Neuronal stem cell (in vitro differentiated cells): ENCODE results near the gene CREB5.

Experiments
- DNase-seq: peaks from one replicate; pipeline ENCODE4 v3.0.0-alpha.2; 2013; ENCODE audit warnings: low spot score
- H2AFZ ChIP-seq: one replicate; pipeline ENCODE4 v1.6.1; 2013; ENCODE audit warnings: mild to moderate bottlenecking, low read length, inconsistent platforms
- H2AK5ac ChIP-seq: 2 replicates; pipeline ENCODE4 v1.6.1; 2013; ENCODE audit warnings: low read depth, mild to moderate bottlenecking, inconsistent platforms, low read length, moderate library complexity, mixed read lengths
- H2BK120ac ChIP-seq: 2 replicates; pipeline ENCODE4 v1.6.1; 2013; ENCODE audit warnings: low read depth, mild to moderate bottlenecking, inconsistent platforms, low read length, moderate library complexity, mixed read lengths
- H2BK12ac ChIP-seq: one replicate; pipeline ENCODE4 v1.6.1; 2013; ENCODE audit warnings: low read length, inconsistent platforms
- H2BK15ac ChIP-seq: 2 replicates; pipeline ENCODE4 v1.6.1; 2013; ENCODE audit warnings: mild to moderate bottlenecking, low read length, inconsistent platforms, mixed read lengths
- H2BK5ac ChIP-seq: one replicate; pipeline ENCODE4 v1.6.1; 2013; ENCODE audit warnings: inconsistent platforms, mild to moderate bottlenecking, low read length, moderate library complexity
- H3K14ac ChIP-seq: one replicate; pipeline ENCODE4 v1.6.1; 2013; ENCODE audit warnings: low read length, inconsistent platforms
- H3K18ac ChIP-seq: 2 replicates; pipeline ENCODE4 v1.6.1; 2013; ENCODE audit warnings: low read length, inconsistent platforms
- H3K23ac ChIP-seq: 2 replicates; pipeline ENCODE4 v1.6.1; 2013; ENCODE audit warnings: low read depth, mild to moderate bottlenecking, mixed read lengths, low read length, inconsistent platforms; ENCODE audit not compliant: poor library complexity
- H3K27ac ChIP-seq: replicated peaks from 3 replicates; pipeline ENCODE4 v1.5.1; 2013; ENCODE audit warnings: low read length, inconsistent platforms
- H3K27me3 ChIP-seq, 3 experiments: 2 replicates each; pipeline ENCODE4 v1.6.1; 2013; ENCODE audit warnings: low read length in 3 of 3, mild to moderate bottlenecking in 2 of 3, inconsistent platforms in 1 of 3, low read depth in 1 of 3, mixed read lengths in 1 of 3, moderate library complexity in 1 of 3; ENCODE audit not compliant: control insufficient read depth in 3 of 3, insufficient read depth in 3 of 3
- H3K36me3 ChIP-seq, 2 donors: replicated peaks in 1 of 2; 2 replicates each; pipeline ENCODE4 v1.6.1; 2013; ENCODE audit warnings: low read length in 2 of 2; ENCODE audit not compliant: control insufficient read depth in 2 of 2, insufficient read depth in 2 of 2
- H3K4ac ChIP-seq: 2 replicates; pipeline ENCODE4 v1.6.1; 2013; ENCODE audit warnings: inconsistent platforms, mild to moderate bottlenecking, low read length, moderate library complexity
- H3K4me1 ChIP-seq, 2 donors: 1 replicate in 1 of 2; 2 replicates in 1 of 2; pipeline ENCODE4 v1.6.1; 2013; ENCODE audit warnings: low read length in 2 of 2, low read depth in 1 of 2; ENCODE audit not compliant: control insufficient read depth in 2 of 2, insufficient read depth in 1 of 2
- H3K4me2 ChIP-seq: one replicate; pipeline ENCODE4 v1.6.1; 2013; ENCODE audit warnings: mild to moderate bottlenecking, low read length, inconsistent platforms; ENCODE audit not compliant: insufficient read depth, poor library complexity, severe bottlenecking
- H3K4me3 ChIP-seq, 2 donors: 2 replicates each; pipeline ENCODE4 v1.5.1; 2013; ENCODE audit warnings: low read length in 2 of 2, mild to moderate bottlenecking in 2 of 2, inconsistent platforms in 1 of 2, moderate library complexity in 1 of 2
- H3K79me1 ChIP-seq: one replicate; pipeline ENCODE4 v1.6.1; 2013; ENCODE audit warnings: low read depth, mild to moderate bottlenecking, inconsistent platforms, low read length, moderate library complexity
- H3K9ac ChIP-seq: one replicate; pipeline ENCODE4 v1.6.1; 2013; ENCODE audit warnings: mild to moderate bottlenecking, low read depth, low read length, inconsistent platforms; ENCODE audit not compliant: poor library complexity
- H3K9me3 ChIP-seq, 2 donors: replicated peaks in 1 of 2; 2 replicates each; pipeline versions ENCODE3 to v1.6.1; 2013; ENCODE audit warnings: low read length in 2 of 2, mild to moderate bottlenecking in 2 of 2, inconsistent platforms in 1 of 2, low read depth in 1 of 2, mixed read lengths in 1 of 2, moderate library complexity in 1 of 2; ENCODE audit not compliant: control insufficient read depth in 2 of 2, insufficient read depth in 1 of 2
- H4K8ac ChIP-seq: one replicate; pipeline ENCODE4 v1.6.1; 2013; ENCODE audit warnings: low read depth, mild to moderate bottlenecking, inconsistent platforms, low read length, moderate library complexity
- H4K91ac ChIP-seq: one replicate; pipeline ENCODE4 v1.6.1; 2013; ENCODE audit warnings: low read length, low read depth, mild to moderate bottlenecking, inconsistent platforms; ENCODE audit not compliant: poor library complexity
- WGBS, 2 donors: extraction: QIAGEN DNeasy Blood & Tissue Kit; methylation state at CpG; one replicate each; pipeline ENCODE4 v1.1.7; 2013; ENCODE audit warnings: missing lambda C conversion rate in 2 of 2, mixed read lengths in 1 of 2; ENCODE audit not compliant: insufficient read length in 2 of 2, insufficient replicate concordance in 1 of 2; ENCODE audit errors: extremely low coverage in 2 of 2; 5-methylcytosine and 5-hydroxymethylcytosine counted together

CREB5 gene

DNA sequence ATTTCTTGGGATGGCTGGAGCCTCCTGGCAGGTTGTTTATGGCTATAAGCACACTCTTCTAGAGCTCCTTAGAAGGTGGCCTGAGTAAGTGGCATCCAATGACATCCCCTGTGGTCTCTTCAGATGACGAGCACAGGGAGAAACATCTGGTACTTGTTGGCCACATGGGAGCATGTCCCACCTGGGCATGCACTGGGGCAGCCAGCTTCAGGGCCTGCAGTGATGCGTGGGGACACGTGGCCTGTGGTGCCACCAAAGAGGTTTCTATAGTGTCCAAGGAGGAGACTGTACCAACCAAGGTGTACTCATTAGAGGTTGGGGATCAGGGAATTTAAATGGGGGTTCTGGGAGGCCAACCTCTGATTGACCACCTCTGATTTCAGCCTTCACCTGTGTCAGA, 420.4 kb downstream of the CREB5 start:
- Histone ChIP-seq H3K4ac (no peak overlapping the region), H4K91ac (no peak overlapping the region), H3K4me1 (no peaks in the 10 kb centered on the region), H2AFZ (no peak overlapping the region), H3K36me3 (no peaks in the 10 kb centered on the region), H3K4me3 (no peak overlapping the region), H3K27ac (no peak overlapping the region), H3K27me3 (no peaks in the 10 kb centered on the region), H3K79me1 (no peaks in the 10 kb centered on the region), H3K9me3 (peaks cover 0 to under 1% of the 10 kb centered on the region in 2 donors), H2BK12ac (peak overlapping the region; percentile 67), H3K23ac (no peak overlapping the region), H3K18ac (no peak overlapping the region), H2BK120ac (no peak overlapping the region), H4K8ac (no peak overlapping the region), H2BK5ac (no peak overlapping the region), H3K4me2 (no peak overlapping the region), H2AK5ac (no peak overlapping the region), H3K9ac (no peak overlapping the region), H3K14ac (no peak overlapping the region), H2BK15ac (no peak overlapping the region)
- WGBS, 2 donors: no CpG with 5 or more reads among the region's 3 CpGs
- DNase-seq: no peak

DNA sequence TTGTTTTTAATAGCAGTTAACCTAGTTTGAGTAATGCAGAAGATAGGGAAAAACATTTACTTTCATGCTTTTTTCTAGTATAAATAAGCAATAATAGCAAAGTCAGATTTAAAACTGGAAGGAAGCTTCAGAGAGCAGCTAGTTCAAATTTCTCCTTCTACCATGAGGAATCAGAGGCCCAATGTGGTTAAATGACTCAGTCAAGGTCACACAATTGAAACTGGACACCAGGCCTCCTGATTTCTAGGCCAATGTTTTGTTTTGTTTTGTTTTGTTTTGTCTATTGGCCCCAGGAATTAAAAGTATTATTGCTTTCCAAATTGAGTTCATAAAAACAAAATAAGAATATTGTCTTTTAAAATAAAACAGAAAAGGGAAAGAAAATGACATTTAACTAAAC, 423.5 kb downstream of the CREB5 start:
- Histone ChIP-seq H2BK15ac (no peak overlapping the region), H2BK120ac (no peak overlapping the region), H3K27me3 (no peaks in the 10 kb centered on the region), H3K14ac (no peak overlapping the region), H3K79me1 (no peaks in the 10 kb centered on the region), H3K18ac (no peak overlapping the region), H3K36me3 (no peaks in the 10 kb centered on the region), H3K4me3 (no peak overlapping the region), H3K9ac (no peak overlapping the region), H2AK5ac (no peak overlapping the region), H3K4ac (no peak overlapping the region), H4K91ac (no peak overlapping the region), H2BK12ac (no peak overlapping the region), H4K8ac (no peak overlapping the region), H3K4me2 (no peak overlapping the region), H3K27ac (no peak overlapping the region), H2AFZ (no peak overlapping the region), H3K23ac (no peak overlapping the region), H3K4me1 (no peaks in the 10 kb centered on the region), H2BK5ac (no peak overlapping the region), H3K9me3 (peaks cover 0 to 3% of the 10 kb centered on the region in 2 donors)
- DNase-seq: no peak

DNA sequence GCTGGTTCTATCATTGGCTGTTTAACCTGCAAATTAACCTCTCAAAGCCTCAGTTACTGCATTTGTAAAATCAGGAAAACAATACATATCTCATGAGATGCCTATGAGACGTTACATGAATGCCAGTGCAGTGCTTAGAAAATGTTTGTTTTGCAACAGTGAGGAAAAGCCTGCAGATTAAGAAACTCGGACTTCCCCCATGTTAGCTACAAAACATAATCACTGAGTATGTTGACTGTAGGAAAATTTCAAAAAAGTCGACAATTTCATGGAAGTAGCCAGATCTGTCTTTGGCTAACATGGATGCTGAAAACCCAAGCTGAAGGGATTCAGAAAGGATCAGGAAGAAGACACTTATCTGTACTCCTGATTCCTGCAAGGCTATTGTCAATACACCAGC, 424.4 kb downstream of the CREB5 start:
- H3K27me3 ChIP-seq: no peaks in the 10 kb centered on the region
- H2AK5ac ChIP-seq: no peak overlapping the region
- no CpG with 5 or more reads among the region's 3 CpGs for WGBS, 2 donors
- H2BK15ac ChIP-seq: no peak overlapping the region
- no peak overlapping the region for H3K9ac ChIP-seq
- H2BK12ac ChIP-seq: no peak overlapping the region
- H3K4me3 ChIP-seq: no peak overlapping the region
- H3K9me3 ChIP-seq: peaks cover 0 to 3% of the 10 kb centered on the region in 2 donors
- no peak overlapping the region for H2BK120ac ChIP-seq
- H3K4ac ChIP-seq: no peak overlapping the region
- no peak overlapping the region for H3K4me2 ChIP-seq
- H3K18ac ChIP-seq: no peak overlapping the region
- H2BK5ac ChIP-seq: no peak overlapping the region
- no peak overlapping the region for H4K91ac ChIP-seq
- H3K27ac ChIP-seq: no peak overlapping the region
- H3K4me1 ChIP-seq: no peaks in the 10 kb centered on the region
- peak overlapping the region; percentile 37 for H2AFZ ChIP-seq
- H3K14ac ChIP-seq: no peak overlapping the region
- no peak for DNase-seq
- no peak overlapping the region for H4K8ac ChIP-seq
- no peaks in the 10 kb centered on the region for H3K36me3 ChIP-seq
- H3K23ac ChIP-seq: no peak overlapping the region
- no peaks in the 10 kb centered on the region for H3K79me1 ChIP-seq

DNA sequence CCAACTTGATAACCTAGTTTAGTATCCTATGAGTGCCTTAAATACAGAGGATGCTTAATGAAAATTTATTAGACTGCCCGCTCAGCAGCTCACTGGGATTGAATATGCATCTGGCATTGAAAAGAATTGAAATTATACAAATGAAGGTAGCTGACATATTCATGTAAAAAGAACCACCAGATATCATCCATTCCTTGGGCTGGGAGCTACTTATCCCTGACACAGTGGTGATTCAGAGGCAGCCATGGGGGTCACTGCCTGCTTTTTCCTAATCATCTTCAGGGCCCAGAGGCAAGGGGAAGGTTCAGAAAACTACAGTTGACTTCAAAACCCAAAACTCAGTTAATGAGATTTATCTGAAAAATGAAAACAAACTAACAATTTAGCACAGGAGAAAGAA, 424.9 kb downstream of the CREB5 start:
- Histone ChIP-seq H4K8ac (no peak overlapping the region), H2BK120ac (no peak overlapping the region), H2AK5ac (no peak overlapping the region), H3K36me3 (no peaks in the 10 kb centered on the region), H3K9ac (no peak overlapping the region), H3K23ac (no peak overlapping the region), H2BK15ac (no peak overlapping the region), H2AFZ (no peak overlapping the region), H3K27me3 (no peaks in the 10 kb centered on the region), H3K4ac (no peak overlapping the region), H3K18ac (no peak overlapping the region), H3K27ac (no peak overlapping the region), H3K14ac (no peak overlapping the region), H3K4me2 (no peak overlapping the region), H3K4me1 (no peaks in the 10 kb centered on the region), H4K91ac (no peak overlapping the region), H2BK5ac (no peak overlapping the region), H3K9me3 (peaks cover 0 to 3% of the 10 kb centered on the region in 2 donors), H3K79me1 (no peaks in the 10 kb centered on the region), H3K4me3 (no peak overlapping the region), H2BK12ac (no peak overlapping the region)
- DNase-seq: no peak
- no CpG with 5 or more reads among the region's 1 CpG for WGBS, 2 donors
